HG02852 (cell line): Measurements from ENCODE around the gene NUB1.

Source experiments
- ATAC-seq: cut with Tn5 transposase; IDR thresholded peaks from one replicate; pipeline ENCODE4 v1.9.1; 2021; ENCODE audit warnings: mild to moderate bottlenecking, moderate library complexity; ENCODE audit not compliant: unreplicated experiment

NUB1 gene

GRCh38 chr7:151388007-151388297 lies 46.3 kb downstream of the NUB1 start:
- ATAC-seq: no peak

- no peak for ATAC-seq
These were observed 46.8 kb downstream of the NUB1 start for GRCh38 chr7:151388430-151388829.

- no peak for ATAC-seq
These were observed 47.6 kb downstream of the NUB1 start for GRCh38 chr7:151389096-151389767.

GRCh38 chr7:151389768-151390597 lies 48.4 kb downstream of the NUB1 start:
- ATAC-seq: no peak

GRCh38 chr7:151390598-151391357 lies 49.2 kb downstream of the NUB1 start:
- no peak for ATAC-seq

GRCh38 chr7:151391358-151391730 lies 49.7 kb downstream of the NUB1 start:
- ATAC-seq: no peak

GRCh38 chr7:151392002-151392401 lies 50.4 kb downstream of the NUB1 start:
- no peak for ATAC-seq

GRCh38 chr7:151392426-151392825 lies 50.8 kb downstream of the NUB1 start:
- no peak for ATAC-seq

GRCh38 chr7:151393031-151393977 lies 51.7 kb downstream of the NUB1 start:
- ATAC-seq: no peak

- no peak for ATAC-seq
These were observed 52.7 kb downstream of the NUB1 start for GRCh38 chr7:151394076-151395035.

GRCh38 chr7:151395036-151395367 lies 53.4 kb downstream of the NUB1 start:
- no peak for ATAC-seq

- no peak for ATAC-seq
These were observed 54.8 kb downstream of the NUB1 start for GRCh38 chr7:151396328-151396970.

GRCh38 chr7:151397026-151397425 lies 55.4 kb downstream of the NUB1 start:
- no peak for ATAC-seq

- no peak for ATAC-seq
These were observed 57.1 kb downstream of the NUB1 start for GRCh38 chr7:151398446-151399304.

- ATAC-seq: no peak
These were observed 57.6 kb downstream of the NUB1 start for GRCh38 chr7:151399305-151399601.

- no peak for ATAC-seq
These were observed 58.3 kb downstream of the NUB1 start for GRCh38 chr7:151399906-151400305.

- peak; percentile 80 for ATAC-seq
These were observed 59.2 kb downstream of the NUB1 start for GRCh38 chr7:151400626-151401315.
